Muscle of leg (tissue), 11 donors: ENCODE results near the gene FYN. TPM values are rescaled to one million over a fixed set of nuclear protein-coding genes. Genes with fewer than 3 reads are reported as not detected.

Experiments used
- DNase-seq: peaks from one replicate; pipeline ENCODE4 v3.0.0; 2013
- H3K27ac ChIP-seq: one replicate; pipeline ENCODE4 v1.5.1; 2013; ENCODE audit warnings: mild to moderate bottlenecking, low read length, control low read depth
- H3K27me3 ChIP-seq: one replicate; pipeline ENCODE4 v1.6.1; 2013; ENCODE audit warnings: low read length; ENCODE audit not compliant: control insufficient read depth, insufficient read depth
- H3K36me3 ChIP-seq: one replicate; pipeline ENCODE4 v1.6.1; 2013; ENCODE audit warnings: low read length; ENCODE audit not compliant: control insufficient read depth, insufficient read depth
- H3K4me1 ChIP-seq: one replicate; pipeline ENCODE4 v1.6.1; 2013; ENCODE audit warnings: low read length; ENCODE audit not compliant: control insufficient read depth, insufficient read depth
- H3K4me3 ChIP-seq: one replicate; pipeline ENCODE4 v1.5.1; 2013; ENCODE audit warnings: low read length, control low read depth
- H3K9me3 ChIP-seq: replicated peaks from 2 replicates; pipeline ENCODE4 v1.6.1; 2013; ENCODE audit warnings: low read depth, low read length; ENCODE audit not compliant: control insufficient read depth
- WGBS: methylation state at CpG from one replicate; pipeline ENCODE4 v1.1.5; 2013; ENCODE audit warnings: missing lambda C conversion rate; ENCODE audit not compliant: insufficient coverage; 5-methylcytosine and 5-hydroxymethylcytosine counted together
- polyA plus RNA-seq, 8 donors: library from polyadenylated mRNA; unstranded; fragments of 120-200 nt; gene quantifications; one replicate each; pipeline versions ENCODE4 v1.2.1 to v1.2.3, GENCODE V29; 2013; ENCODE audit warnings: inconsistent platforms in 1 of 8, low replicate concordance in 1 of 8; ENCODE audit not compliant: insufficient read length in 8 of 8, insufficient read depth in 1 of 8
- total RNA-seq: library from RNA; stranded (reverse); fragments of 120-200 nt; gene quantifications from one replicate; pipeline ENCODE4 v1.2.4, GENCODE V29; 2013

FYN gene
- total and polyA plus RNA-seq, 9 donors = 97.1 to 181 (median 152) TPM

GRCh38 chr6:111773501-111774345 lies 99.5 kb downstream of the FYN start:
- whole genome bisulfite sequencing = 100% methylated on average over 3 of the region's 7 CpGs
- DNase-seq = no peak
- Histone ChIP-seq H3K9me3 (no peaks in the 10 kb centered on the region), H3K4me3 (no peak overlapping the region), H3K36me3 (peaks cover 10% of the 10 kb centered on the region), H3K4me1 (peaks cover 22% of the 10 kb centered on the region), H3K27me3 (no peaks in the 10 kb centered on the region), H3K27ac (no peak overlapping the region)

DNA sequence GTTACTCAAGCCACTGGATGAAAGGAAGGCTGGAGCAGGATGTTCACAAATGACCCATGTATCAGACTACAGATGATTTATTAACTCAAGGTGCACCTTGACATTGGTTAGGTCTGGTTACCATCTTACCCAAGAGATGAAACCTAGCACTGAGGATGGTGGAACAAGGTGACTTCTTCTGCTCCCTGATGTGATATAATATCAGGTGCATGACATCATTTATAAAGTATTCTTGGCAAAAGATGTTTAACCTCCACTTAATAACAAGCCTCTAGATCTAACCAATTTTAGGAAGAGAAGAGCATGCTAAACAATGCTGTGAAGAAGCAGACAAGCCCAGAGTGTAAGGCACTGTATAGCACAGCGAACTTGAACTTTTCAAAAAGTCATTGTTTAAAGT lies 100.9 kb downstream of the FYN start:
- no peak for DNase-seq
- Histone ChIP-seq H3K4me3 (no peak overlapping the region), H3K27ac (no peak overlapping the region), H3K36me3 (peaks cover 4% of the 10 kb centered on the region), H3K4me1 (peaks cover 14% of the 10 kb centered on the region), H3K9me3 (no peaks in the 10 kb centered on the region), H3K27me3 (no peaks in the 10 kb centered on the region)
- no CpG with 5 or more reads among the region's 1 CpG for WGBS

DNA sequence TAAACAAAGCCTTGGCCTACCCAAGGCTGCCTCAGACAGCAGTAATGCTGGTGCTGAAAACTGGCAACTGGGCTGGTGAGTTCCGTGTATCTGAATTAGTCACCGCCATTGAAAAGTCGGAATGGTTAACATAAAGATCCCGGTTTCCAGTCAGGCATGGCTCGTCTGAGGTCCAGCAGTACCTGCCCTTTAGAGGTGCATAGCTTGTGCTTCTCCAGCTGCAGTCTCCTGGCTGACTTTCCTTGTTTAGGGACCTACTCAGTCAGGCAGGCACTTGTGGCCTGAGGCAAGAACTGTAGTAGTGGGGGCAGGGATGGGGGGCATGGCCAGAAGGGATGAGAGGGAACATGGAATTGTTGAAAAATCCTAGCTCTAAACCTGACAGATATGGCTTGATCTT lies 101.6 kb downstream of the FYN start:
- no peak for DNase-seq
- H3K4me1 ChIP-seq = peaks cover 12% of the 10 kb centered on the region
- H3K9me3 ChIP-seq = no peaks in the 10 kb centered on the region
- no peaks in the 10 kb centered on the region for H3K27me3 ChIP-seq
- no peak overlapping the region for H3K27ac ChIP-seq
- 91% methylated on average over 5 of the region's 5 CpGs for WGBS
- H3K36me3 ChIP-seq = peaks cover 4% of the 10 kb centered on the region
- no peak overlapping the region for H3K4me3 ChIP-seq

- Histone ChIP-seq H3K4me3 (no peak overlapping the region), H3K9me3 (no peaks in the 10 kb centered on the region), H3K4me1 (peaks cover 12% of the 10 kb centered on the region), H3K36me3 (peaks cover 4% of the 10 kb centered on the region), H3K27ac (no peak overlapping the region), H3K27me3 (no peaks in the 10 kb centered on the region)
- DNase-seq = no peak
These were observed 102.2 kb downstream of the FYN start for GRCh38 chr6:111771094-111771432.

- no peak overlapping the region for H3K27ac ChIP-seq
- peaks cover 4% of the 10 kb centered on the region for H3K36me3 ChIP-seq
- H3K9me3 ChIP-seq = no peaks in the 10 kb centered on the region
- H3K4me1 ChIP-seq = peaks cover 6% of the 10 kb centered on the region
- DNase-seq = no peak
- H3K4me3 ChIP-seq = no peak overlapping the region
- 90% methylated on average over 2 of the region's 6 CpGs for WGBS
- H3K27me3 ChIP-seq = no peaks in the 10 kb centered on the region
These were observed 102.8 kb downstream of the FYN start for GRCh38 chr6:111770263-111771093.

DNA sequence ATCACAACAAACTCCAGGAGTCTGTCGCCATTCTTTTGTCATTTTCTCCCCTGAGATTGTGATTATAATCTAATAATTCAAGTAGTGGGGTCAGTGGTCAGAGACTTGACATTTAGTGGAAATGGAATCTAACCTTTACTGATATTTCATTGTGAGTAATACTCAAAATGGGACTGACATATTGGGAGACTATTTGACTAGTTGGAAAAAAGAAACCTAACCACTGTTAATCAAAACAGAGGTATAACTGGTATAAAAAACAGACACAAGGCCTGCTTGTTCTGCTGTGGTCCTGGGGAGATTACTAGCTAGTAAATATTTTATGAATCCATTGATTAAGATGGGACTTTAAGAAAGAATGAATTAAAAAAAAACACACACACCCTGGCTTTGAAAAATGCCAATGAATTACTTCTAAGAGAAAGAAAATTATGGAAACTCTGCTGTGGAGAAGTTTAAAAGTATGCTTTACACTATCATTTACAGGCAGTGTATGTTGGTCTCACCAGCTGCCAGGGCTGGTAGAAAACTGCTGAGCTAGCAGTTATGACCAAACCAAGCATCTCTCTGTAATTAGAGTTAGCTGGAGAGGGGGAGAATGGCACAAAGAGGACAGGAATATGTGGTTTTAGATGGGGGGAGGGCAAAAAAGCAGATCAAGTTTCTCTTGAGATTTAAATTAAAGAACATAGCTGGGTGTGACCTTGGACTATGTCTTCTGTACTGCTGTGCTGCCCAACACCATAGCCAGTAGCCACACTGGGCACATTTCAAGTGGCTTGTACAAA lies 103.7 kb downstream of the FYN start:
- peaks cover 4% of the 10 kb centered on the region for H3K36me3 ChIP-seq
- no peaks in the 10 kb centered on the region for H3K9me3 ChIP-seq
- H3K27ac ChIP-seq = no peak overlapping the region
- DNase-seq = no peak
- WGBS = no CpG with 5 or more reads among the region's 1 CpG
- no peak overlapping the region for H3K4me3 ChIP-seq
- H3K4me1 ChIP-seq = peaks cover 10% of the 10 kb centered on the region
- H3K27me3 ChIP-seq = no peaks in the 10 kb centered on the region

DNA sequence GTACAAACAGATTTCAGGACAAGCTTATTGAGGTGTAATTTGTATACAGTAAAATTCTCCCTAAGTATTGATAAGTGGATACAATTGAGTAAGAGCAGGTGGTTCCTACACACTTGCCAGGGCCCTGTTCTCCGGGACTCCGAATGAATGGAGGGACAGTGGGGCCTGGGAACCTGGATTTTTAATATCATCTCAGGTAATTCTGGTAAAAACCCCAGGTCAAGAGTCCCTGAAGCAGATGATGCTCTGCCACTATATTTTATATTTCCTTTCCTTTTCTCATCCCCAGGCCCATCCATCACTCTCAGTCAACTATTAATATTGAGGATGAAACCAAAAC lies 104.9 kb downstream of the FYN start:
- H3K27me3 ChIP-seq = no peaks in the 10 kb centered on the region
- no peak overlapping the region for H3K4me3 ChIP-seq
- H3K36me3 ChIP-seq = peaks cover 4% of the 10 kb centered on the region
- no peak for DNase-seq
- peaks cover 14% of the 10 kb centered on the region for H3K4me1 ChIP-seq
- no CpG with 5 or more reads among the region's 2 CpGs for WGBS
- H3K27ac ChIP-seq = no peak overlapping the region
- H3K9me3 ChIP-seq = no peaks in the 10 kb centered on the region

DNA sequence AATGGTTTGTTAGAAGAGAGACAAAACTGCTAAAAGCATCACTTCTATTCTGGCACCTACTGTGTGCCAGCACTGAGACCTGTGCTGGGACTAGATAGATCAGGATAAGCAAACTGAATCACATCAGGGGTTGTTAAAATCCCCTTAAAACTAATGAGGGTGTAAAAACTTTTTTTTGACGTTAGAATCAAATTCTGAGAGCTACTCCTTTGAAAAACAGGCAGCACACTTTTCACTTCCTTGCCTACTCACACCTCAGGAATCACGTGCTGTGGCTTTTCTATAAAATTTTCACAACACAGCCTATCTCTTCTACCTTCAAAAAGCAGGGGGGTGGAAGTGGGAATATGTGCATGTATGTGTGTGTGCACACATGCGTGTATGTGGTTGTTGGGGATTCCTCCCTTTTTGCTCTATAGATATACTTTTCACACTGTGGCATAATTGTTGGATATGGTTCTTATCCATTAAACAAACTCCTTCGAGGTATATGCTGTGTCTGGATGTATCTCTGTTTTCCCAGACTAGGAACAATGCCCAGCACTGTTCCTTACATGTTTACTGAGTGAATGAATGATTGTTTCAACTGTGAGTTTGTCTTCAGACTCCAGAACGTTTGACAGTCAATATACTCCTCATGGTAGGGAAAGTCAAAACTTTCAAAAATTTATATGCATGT lies 105.4 kb downstream of the FYN start:
- H3K36me3 ChIP-seq = peaks cover 4% of the 10 kb centered on the region
- peaks cover 18% of the 10 kb centered on the region for H3K4me1 ChIP-seq
- H3K4me3 ChIP-seq = no peak overlapping the region
- H3K27me3 ChIP-seq = no peaks in the 10 kb centered on the region
- no peaks in the 10 kb centered on the region for H3K9me3 ChIP-seq
- no peak overlapping the region for H3K27ac ChIP-seq
- no CpG with 5 or more reads among the region's 5 CpGs for WGBS
- DNase-seq = no peak

DNA sequence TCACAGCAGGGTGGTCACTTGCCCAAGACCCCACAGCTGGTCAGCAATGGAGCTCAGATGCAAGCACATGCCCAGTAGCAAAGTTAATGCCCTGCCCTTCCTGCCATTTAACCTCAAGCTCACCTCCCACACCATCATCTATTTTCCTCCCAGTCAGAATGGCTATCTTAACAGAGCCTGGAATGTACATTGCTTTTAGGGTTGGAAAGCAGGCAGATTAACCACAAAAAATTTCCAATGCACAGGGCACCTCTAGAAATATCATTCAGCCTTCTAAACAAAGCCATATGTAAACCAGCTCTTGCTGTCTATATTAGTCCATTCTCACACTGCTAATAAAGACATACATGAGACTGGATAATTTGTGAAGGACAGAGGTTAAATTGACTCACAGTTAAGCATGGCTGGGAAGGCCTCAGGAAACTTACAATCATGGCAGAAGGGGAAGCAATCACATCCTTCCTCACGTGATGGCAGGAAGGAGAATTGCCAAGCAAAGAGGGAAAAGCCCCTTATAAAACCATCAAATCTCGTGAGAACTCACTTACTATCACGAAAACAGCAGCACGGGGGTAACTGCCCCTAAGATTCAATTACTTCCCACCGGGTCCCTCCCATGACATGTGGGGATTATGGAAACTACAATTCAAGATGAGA lies 106.9 kb downstream of the FYN start:
- no CpG with 5 or more reads among the region's 5 CpGs for WGBS
- H3K4me3 ChIP-seq = no peak overlapping the region
- H3K4me1 ChIP-seq = peaks cover 33% of the 10 kb centered on the region
- H3K36me3 ChIP-seq = peaks cover 4% of the 10 kb centered on the region
- no peak overlapping the region for H3K27ac ChIP-seq
- H3K27me3 ChIP-seq = no peaks in the 10 kb centered on the region
- H3K9me3 ChIP-seq = no peaks in the 10 kb centered on the region
- DNase-seq = no peak
